GM12891 (cell line): ENCODE measurements around the gene SSNA1.
A peak's percentile ranks its signal among the peaks of the same experiment; 100 is the strongest.

Source experiments
- PAX5 ChIP-seq: IDR thresholded peaks from 2 replicates; pipeline ENCODE4 v1.6.1; 2011; ENCODE audit warnings: low read length, moderate library complexity, mild to moderate bottlenecking; ENCODE audit not compliant: insufficient read depth, severe bottlenecking
- POLR2A ChIP-seq: IDR thresholded peaks from 2 replicates; pipeline ENCODE4 v1.6.1; 2011; ENCODE audit warnings: low read depth, low read length, control low read depth
- POLR2AphosphoS5 ChIP-seq: IDR thresholded peaks from 2 replicates; pipeline ENCODE4 v1.6.1; 2011; ENCODE audit warnings: low read depth, low read length, control low read depth
- POU2F2 ChIP-seq: IDR thresholded peaks from 2 replicates; pipeline ENCODE4 v1.6.1; 2011; ENCODE audit warnings: low read depth, mild to moderate bottlenecking, control low read depth, low read length, moderate library complexity
- TAF1 ChIP-seq: IDR thresholded peaks from 2 replicates; pipeline ENCODE4 v1.6.1; 2011; ENCODE audit warnings: low read depth, low read length, control low read depth

DNA sequence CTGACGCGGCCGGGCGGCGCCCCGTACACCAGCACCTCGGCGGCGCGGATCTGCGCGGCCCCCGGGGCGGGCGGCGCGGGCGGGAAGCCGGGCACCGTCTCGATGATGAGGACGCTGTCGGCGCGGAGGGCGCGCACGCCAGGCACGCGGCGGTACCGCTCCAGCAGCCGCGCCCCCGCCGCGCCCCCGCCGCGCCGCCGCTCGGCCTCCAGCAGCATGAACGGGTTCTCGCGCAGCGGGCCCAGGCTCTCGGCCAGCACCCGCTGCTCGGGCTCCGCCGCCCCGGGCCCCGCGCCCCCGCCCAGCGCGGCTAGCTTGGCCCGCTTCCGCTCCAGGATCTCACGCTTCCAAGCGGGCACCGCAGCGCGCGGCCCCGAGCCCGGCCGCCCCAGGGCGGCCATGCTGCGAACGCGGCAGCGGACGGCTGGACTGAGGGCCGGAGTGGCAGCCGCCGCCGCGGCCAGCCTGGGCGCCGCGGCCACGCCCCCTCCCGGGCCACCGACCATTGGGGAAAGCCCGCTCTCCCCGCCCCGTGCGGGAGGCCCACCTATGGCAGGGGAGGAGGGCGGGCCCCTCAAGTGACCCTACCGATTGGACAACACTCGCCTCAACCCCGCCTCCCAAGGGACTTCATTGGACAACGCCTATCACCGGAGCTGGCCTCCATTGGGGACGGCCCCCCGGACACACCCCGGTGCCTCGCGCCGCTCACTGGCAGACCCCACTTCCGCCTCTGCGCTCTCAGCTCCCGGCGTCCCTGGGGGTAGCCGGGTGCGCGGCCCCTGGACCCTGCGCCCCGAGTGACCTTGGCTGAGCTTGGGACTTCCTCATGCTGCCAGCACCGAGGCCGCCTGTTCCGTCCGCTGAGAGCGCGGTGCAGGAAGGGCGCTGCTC is 12.1 kb downstream of the SSNA1 start, which contains the start of gene TPRN:
- TF ChIP-seq TAF1 (peak; percentile 88), POLR2A (peak; percentile 80), POLR2AphosphoS5 (peak; percentile 70; the same call in 1 of the 2 replicates), PAX5 (peak; percentile 91), POU2F2 (no peak)
